Loucy (cell line): ENCODE results near the gene REST.
"Not testable (repeated sequence)": the region's sequence is repeated elsewhere in the genome, so short reads cannot be mapped to it uniquely, and the experiment has no call there.

Experiments used
- H2AFZ ChIP-seq: fragments of 200-600 bp; sonication (generic); 2 replicates; pipeline ENCODE4 v1.6.0; 2016; ENCODE audit warnings: antibody characterized with exemption, mild to moderate bottlenecking, low read length, moderate library complexity
- H3F3A ChIP-seq: fragments of 200-600 bp; 2 replicates; pipeline ENCODE4 v1.6.0; 2016; ENCODE audit warnings: antibody characterized with exemption, low read depth, mild to moderate bottlenecking
- H3K27me3 ChIP-seq: fragments of 200-600 bp; sonication (generic); 2 replicates; pipeline ENCODE4 v1.6.1; 2014; ENCODE audit warnings: low read length, mild to moderate bottlenecking; ENCODE audit not compliant: insufficient read depth, poor library complexity, severe bottlenecking
- H3K36me3 ChIP-seq: fragments of 200-600 bp; sonication (generic); 2 replicates; pipeline ENCODE4 v1.6.1; 2016; ENCODE audit warnings: low read length; ENCODE audit not compliant: insufficient read depth
- H3K4me1 ChIP-seq: fragments of 200-600 bp; sonication (generic); 2 replicates; pipeline ENCODE4 v1.5.1; 2014; ENCODE audit warnings: low read length, mild to moderate bottlenecking; ENCODE audit not compliant: insufficient read depth, poor library complexity, severe bottlenecking
- H3K4me2 ChIP-seq: fragments of 200-600 bp; sonication (generic); 2 replicates; pipeline ENCODE4 v1.6.0; 2014; ENCODE audit warnings: antibody characterized with exemption, low read length, low read depth, mild to moderate bottlenecking; ENCODE audit not compliant: poor library complexity, severe bottlenecking
- H3K4me3 ChIP-seq: fragments of 200-600 bp; sonication (generic); 2 replicates; pipeline ENCODE4 v1.5.1; 2014; ENCODE audit warnings: low read length, mild to moderate bottlenecking, mixed read lengths; ENCODE audit not compliant: poor library complexity, severe bottlenecking
- H3K79me2 ChIP-seq: fragments of 200-600 bp; sonication (generic); 2 replicates; pipeline ENCODE4 v1.6.1; 2014; ENCODE audit warnings: low read length; ENCODE audit not compliant: insufficient read depth
- H3K9ac ChIP-seq: fragments of 200-600 bp; sonication (generic); 2 replicates; pipeline ENCODE4 v1.6.0; 2014; ENCODE audit warnings: mild to moderate bottlenecking, low read depth, low read length, moderate library complexity; ENCODE audit not compliant: poor library complexity, severe bottlenecking
- H3K9me2 ChIP-seq: fragments of 200-600 bp; sonication (generic); replicated peaks from 2 replicates; pipeline ENCODE4 v1.6.1; 2016; ENCODE audit warnings: low read depth, low read length, mixed read lengths
- H3K9me3 ChIP-seq: fragments of 200-600 bp; sonication (generic); 2 replicates; pipeline ENCODE4 v1.6.1; 2014; ENCODE audit warnings: mild to moderate bottlenecking, antibody characterized with exemption, low read length, low read depth; ENCODE audit not compliant: insufficient read depth
- H4K20me1 ChIP-seq: fragments of 200-600 bp; sonication (generic); 2 replicates; pipeline ENCODE4 v1.6.0; 2014; ENCODE audit warnings: antibody characterized with exemption, low read length, mild to moderate bottlenecking; ENCODE audit not compliant: insufficient read depth, poor library complexity, severe bottlenecking
- EZH2phosphoT487 ChIP-seq: fragments of 200-600 bp; IDR thresholded peaks from 2 replicates; pipeline ENCODE4 v1.6.1; 2018; ENCODE audit warnings: antibody characterized with exemption, mild to moderate bottlenecking, moderate library complexity, borderline replicate concordance
- TF ChIP-seq, protein P1 (sequence below): fragments of 200-600 bp; sonication (generic); conservative IDR thresholded peaks from 2 replicates; pipeline ENCODE4 v1.5.1; 2014; ENCODE audit warnings: mild to moderate bottlenecking, antibody characterized with exemption, low read length

The REST gene

DNA sequence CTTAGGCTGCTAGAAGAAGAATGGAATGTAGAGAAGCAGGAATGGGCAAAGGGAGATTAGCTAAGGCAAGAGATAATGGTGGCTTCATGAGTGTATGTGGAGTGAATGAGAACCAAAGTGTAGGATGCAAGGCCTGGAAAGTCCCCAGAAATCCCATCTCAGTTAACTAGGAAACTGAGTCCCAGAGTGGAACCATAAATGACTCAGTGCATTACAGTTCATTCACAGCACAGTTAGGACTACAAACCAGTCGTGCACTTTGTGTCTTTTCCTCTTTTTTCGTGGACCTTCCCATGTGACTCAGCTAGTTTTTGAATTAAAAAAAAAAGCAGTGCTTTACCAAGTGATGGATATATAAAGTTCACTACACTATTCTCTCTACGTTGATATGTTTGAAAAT lies 27.7 kb upstream of the REST start:
- Histone ChIP-seq H3K4me2 (no peak overlapping the region), H2AFZ (no peak overlapping the region), H3F3A (no peaks in the 10 kb centered on the region)

DNA sequence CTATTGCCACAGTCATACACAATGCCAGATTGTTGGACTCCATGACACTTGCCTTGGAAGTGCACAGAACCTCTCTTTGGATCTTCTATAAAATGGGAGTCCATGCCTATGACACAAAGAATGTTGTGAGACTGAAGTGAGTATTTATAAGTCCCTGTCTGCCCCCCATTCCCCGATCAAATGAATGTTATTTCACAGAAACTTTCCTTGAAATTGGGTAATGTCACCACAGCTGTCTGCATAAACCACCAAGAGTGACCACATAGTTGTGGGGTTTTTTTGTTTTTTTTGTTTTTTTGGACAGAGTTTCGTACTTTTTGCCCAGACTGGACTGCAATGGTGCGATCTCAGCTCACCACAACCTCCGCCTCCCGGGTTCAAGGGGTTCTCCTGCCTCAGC lies 27.1 kb upstream of the REST start:
- Histone ChIP-seq H3K9me2 (no peaks in the 10 kb centered on the region), H3K27me3 (no peaks in the 10 kb centered on the region), H3K9ac (no peak overlapping the region), H4K20me1 (no peaks in the 10 kb centered on the region), H3K9me3 (no peaks in the 10 kb centered on the region), H3K36me3 (no peaks in the 10 kb centered on the region), H3K4me1 (no peaks in the 10 kb centered on the region), H2AFZ (no peak overlapping the region), H3F3A (no peaks in the 10 kb centered on the region), H3K79me2 (no peaks in the 10 kb centered on the region), H3K4me2 (no peak overlapping the region), H3K4me3 (no peak overlapping the region)
- TF ChIP-seq, protein P1, sequence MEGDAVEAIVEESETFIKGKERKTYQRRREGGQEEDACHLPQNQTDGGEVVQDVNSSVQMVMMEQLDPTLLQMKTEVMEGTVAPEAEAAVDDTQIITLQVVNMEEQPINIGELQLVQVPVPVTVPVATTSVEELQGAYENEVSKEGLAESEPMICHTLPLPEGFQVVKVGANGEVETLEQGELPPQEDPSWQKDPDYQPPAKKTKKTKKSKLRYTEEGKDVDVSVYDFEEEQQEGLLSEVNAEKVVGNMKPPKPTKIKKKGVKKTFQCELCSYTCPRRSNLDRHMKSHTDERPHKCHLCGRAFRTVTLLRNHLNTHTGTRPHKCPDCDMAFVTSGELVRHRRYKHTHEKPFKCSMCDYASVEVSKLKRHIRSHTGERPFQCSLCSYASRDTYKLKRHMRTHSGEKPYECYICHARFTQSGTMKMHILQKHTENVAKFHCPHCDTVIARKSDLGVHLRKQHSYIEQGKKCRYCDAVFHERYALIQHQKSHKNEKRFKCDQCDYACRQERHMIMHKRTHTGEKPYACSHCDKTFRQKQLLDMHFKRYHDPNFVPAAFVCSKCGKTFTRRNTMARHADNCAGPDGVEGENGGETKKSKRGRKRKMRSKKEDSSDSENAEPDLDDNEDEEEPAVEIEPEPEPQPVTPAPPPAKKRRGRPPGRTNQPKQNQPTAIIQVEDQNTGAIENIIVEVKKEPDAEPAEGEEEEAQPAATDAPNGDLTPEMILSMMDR: no peak
- no peak for TF ChIP-seq EZH2phosphoT487

More for the DNA sequence above, 27.7 kb upstream of the REST start:
- no peak overlapping the region for H3K9ac ChIP-seq
- no peaks in the 10 kb centered on the region for H3K9me3 ChIP-seq
- no peaks in the 10 kb centered on the region for H4K20me1 ChIP-seq
- no peaks in the 10 kb centered on the region for H3K36me3 ChIP-seq
- H3K9me2 ChIP-seq: no peaks in the 10 kb centered on the region
- TF ChIP-seq EZH2phosphoT487: no peak
- TF ChIP-seq, protein P1: no peak
- no peaks in the 10 kb centered on the region for H3K4me1 ChIP-seq
- no peaks in the 10 kb centered on the region for H3K79me2 ChIP-seq
- no peak overlapping the region for H3K4me3 ChIP-seq
- H3K27me3 ChIP-seq: no peaks in the 10 kb centered on the region

DNA sequence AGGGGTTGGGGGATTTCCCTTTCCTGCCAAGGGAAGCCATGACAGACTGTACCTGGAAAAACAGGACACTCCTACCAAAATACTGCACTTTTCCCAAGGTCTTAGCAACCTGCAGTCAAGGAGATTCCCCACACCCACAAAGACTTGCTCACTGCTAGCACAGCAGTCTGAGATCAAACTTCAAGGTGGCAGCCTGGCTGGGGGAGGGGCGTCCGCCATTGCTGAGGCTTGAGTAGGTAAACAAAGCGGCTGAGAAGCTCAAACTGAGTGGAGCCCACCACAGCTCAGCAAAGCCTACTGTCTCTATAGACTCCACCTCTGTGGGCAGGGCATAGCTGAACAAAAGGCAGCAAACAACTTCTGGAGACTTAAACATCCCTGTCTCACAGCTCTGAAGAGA lies 23.2 kb upstream of the REST start:
- not testable (repeated sequence) for H3K4me3 ChIP-seq, H3K79me2 ChIP-seq, H3K4me1 ChIP-seq, H3K9me3 ChIP-seq, H2AFZ ChIP-seq, H3F3A ChIP-seq, H3K27me3 ChIP-seq, H3K9me2 ChIP-seq, H3K4me2 ChIP-seq, H3K9ac ChIP-seq, H3K36me3 ChIP-seq, H4K20me1 ChIP-seq

DNA sequence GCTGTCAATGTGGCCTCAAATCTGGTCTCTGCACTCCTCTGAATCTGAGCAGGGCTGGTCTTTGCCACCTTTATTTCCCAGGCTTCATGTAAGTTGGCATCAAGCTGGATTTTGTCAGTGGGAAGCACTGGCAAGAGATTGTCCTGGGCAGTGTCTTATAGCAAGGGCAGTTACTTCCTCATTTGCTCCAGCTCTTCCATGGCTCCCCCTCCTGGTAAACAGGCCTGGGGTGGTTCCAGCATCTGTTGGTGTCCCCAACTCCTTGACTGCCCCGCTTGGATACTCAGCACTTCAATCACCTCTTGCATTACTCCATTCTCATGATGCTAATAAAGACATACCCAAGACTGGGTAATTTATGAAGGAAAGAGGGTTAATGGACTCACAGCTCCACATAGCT lies 15.0 kb upstream of the REST start:
- no peaks in the 10 kb centered on the region for H3K4me1 ChIP-seq
- no peak overlapping the region for H3K4me2 ChIP-seq
- no peak overlapping the region for H3K9ac ChIP-seq
- no peaks in the 10 kb centered on the region for H4K20me1 ChIP-seq
- H3K9me2 ChIP-seq: no peaks in the 10 kb centered on the region
- no peak overlapping the region for H2AFZ ChIP-seq
- H3K9me3 ChIP-seq: no peaks in the 10 kb centered on the region
- H3F3A ChIP-seq: no peaks in the 10 kb centered on the region
- H3K4me3 ChIP-seq: no peak overlapping the region
- H3K27me3 ChIP-seq: no peaks in the 10 kb centered on the region
- no peaks in the 10 kb centered on the region for H3K36me3 ChIP-seq
- no peaks in the 10 kb centered on the region for H3K79me2 ChIP-seq
- TF ChIP-seq, protein P1: no peak
- TF ChIP-seq EZH2phosphoT487: no peak

DNA sequence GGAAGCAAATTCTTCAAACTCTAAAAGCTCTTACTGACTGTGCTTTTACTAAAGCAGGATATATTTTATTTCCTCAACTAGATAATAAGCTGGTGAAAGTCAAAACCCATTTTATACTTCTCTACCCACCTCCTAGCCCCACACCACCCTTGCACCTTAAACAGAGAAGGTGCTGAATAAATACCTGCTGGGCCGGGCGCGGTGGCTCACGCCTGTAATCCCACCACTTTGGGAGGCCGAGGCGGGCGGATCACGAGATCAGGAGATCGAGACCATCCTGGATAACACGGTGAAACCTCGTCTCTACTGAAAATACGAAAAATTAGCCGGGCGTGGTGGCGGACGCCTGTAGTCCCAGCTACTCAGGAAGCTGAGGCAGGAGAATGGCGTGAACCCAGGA lies 9.9 kb upstream of the REST start:
- H3K9ac ChIP-seq, H3K9me2 ChIP-seq, H4K20me1 ChIP-seq, H2AFZ ChIP-seq, H3K36me3 ChIP-seq, H3K4me3 ChIP-seq, H3K4me2 ChIP-seq, H3K27me3 ChIP-seq, H3K4me1 ChIP-seq, H3F3A ChIP-seq, H3K79me2 ChIP-seq, H3K9me3 ChIP-seq: not testable (repeated sequence)
